Activated CD4-positive, CD25-positive, alpha-beta regulatory T cell (primary cell): ENCODE measurements around the gene ITGB8.

Experiments used
- DNase-seq, 4 experiments: peaks; one replicate each; lab custom pipeline; 2025; lab: John Stamatoyannopoulos, UW

The ITGB8 gene

GRCh38 chr7:20343205-20343604, 12.5 kb downstream of the ITGB8 start:
- DNase-seq = no peak

GRCh38 chr7:20343941-20344340, 13.2 kb downstream of the ITGB8 start:
- DNase-seq = no peak

- no peak for DNase-seq
Observed at GRCh38 chr7:20344396-20344795, 13.7 kb downstream of the ITGB8 start.

- no peak for DNase-seq
Observed at GRCh38 chr7:20346577-20346976, 15.9 kb downstream of the ITGB8 start.

GRCh38 chr7:20347680-20348079, 17.0 kb downstream of the ITGB8 start:
- no peak for DNase-seq

- no peak for DNase-seq
Observed at GRCh38 chr7:20348125-20348807, 17.6 kb downstream of the ITGB8 start.

GRCh38 chr7:20350518-20350951, 19.8 kb downstream of the ITGB8 start:
- no peak for DNase-seq

- DNase-seq = no peak
Observed at GRCh38 chr7:20350996-20351692, 20.4 kb downstream of the ITGB8 start.

- no peak for DNase-seq
Observed at GRCh38 chr7:20351901-20352300, 21.2 kb downstream of the ITGB8 start.

- no peak for DNase-seq
Observed at GRCh38 chr7:20352573-20353306, 22.0 kb downstream of the ITGB8 start.

- DNase-seq = no peak
Observed at GRCh38 chr7:20354610-20355528, 24.2 kb downstream of the ITGB8 start.

- no peak for DNase-seq
Observed at GRCh38 chr7:20358106-20358505, 27.4 kb downstream of the ITGB8 start.

- no peak for DNase-seq
Observed at GRCh38 chr7:20358762-20359282, 28.1 kb downstream of the ITGB8 start.

GRCh38 chr7:20359341-20359963, 28.8 kb downstream of the ITGB8 start:
- DNase-seq = no peak

GRCh38 chr7:20362574-20363253, 32.0 kb downstream of the ITGB8 start:
- no peak for DNase-seq

GRCh38 chr7:20364571-20365196, 34.0 kb downstream of the ITGB8 start:
- DNase-seq = no peak

GRCh38 chr7:20365486-20365885, 34.8 kb downstream of the ITGB8 start:
- no peak for DNase-seq

- DNase-seq = no peak
Observed at GRCh38 chr7:20374399-20374798, 43.7 kb downstream of the ITGB8 start.

GRCh38 chr7:20376796-20377195, 46.1 kb downstream of the ITGB8 start:
- no peak for DNase-seq

- DNase-seq = no peak
Observed at GRCh38 chr7:20381406-20382034, 50.8 kb downstream of the ITGB8 start.
